ENCODE results near the gene NPW.

NPW gene

DNA sequence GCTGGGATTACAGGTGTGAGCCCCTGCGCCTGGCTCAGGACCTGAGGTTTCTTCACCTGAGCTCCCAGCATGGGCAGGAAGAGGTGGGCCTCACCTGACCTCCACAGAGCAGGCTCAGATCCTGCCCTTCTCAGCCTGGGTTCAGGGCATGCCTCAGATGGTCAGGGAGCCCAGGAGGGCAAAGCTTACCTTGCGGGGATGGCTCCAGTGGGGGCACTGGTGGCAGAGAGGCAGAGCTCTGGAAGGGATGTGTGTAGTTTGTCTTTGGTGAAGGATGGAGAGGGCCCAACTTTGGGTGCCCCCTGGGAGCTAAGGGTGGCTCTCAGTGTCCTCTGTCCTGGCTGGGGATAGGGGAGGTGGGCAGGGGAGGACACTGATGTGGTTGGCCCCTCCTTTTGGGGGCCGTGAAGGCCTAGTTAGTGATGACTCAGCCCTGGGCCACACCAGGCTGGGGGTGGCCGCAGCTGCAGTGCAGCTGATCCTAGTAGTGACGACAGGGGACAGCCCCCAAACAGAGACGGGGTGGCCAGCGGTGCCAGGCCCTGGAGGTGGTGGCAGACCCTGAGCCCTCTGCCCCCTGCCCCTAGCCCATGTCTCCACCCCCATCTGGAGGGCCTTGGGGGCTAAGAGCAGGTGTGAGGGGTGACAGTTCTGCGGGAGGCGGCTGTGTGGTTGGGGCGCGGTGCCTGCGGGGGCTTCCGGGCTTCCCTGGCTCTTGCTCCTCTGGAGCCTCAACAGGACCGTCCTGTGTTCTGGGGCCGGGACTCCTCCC, 12.9 kb downstream of the NPW start:
- TF ChIP-seq RAD21 (IDR thresholded peaks at IDR 0.05; ENCODE audit: low read depth), result no peak
- TF ChIP-seq ZBTB7A (IDR thresholded peaks at IDR 0.05; ENCODE audit: low read depth), result peak; percentile 20; the same call in 1 of the 2 replicates

- TF ChIP-seq FOXM1 (IDR thresholded peaks at IDR 0.05; ENCODE audit: borderline replicate concordance, low read depth), result no peak
- peak; percentile 60 for TF ChIP-seq TEAD4 (IDR thresholded peaks at IDR 0.05)
- TF ChIP-seq, protein P1, sequence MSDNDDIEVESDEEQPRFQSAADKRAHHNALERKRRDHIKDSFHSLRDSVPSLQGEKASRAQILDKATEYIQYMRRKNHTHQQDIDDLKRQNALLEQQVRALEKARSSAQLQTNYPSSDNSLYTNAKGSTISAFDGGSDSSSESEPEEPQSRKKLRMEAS (IDR thresholded peaks at IDR 0.05), result no peak
- TF ChIP-seq TCF12 (IDR thresholded peaks at IDR 0.05; ENCODE audit: low read depth), result no peak
- peak; percentile 12; the same call in 1 of the 2 replicates for TF ChIP-seq NFIC (IDR thresholded peaks at IDR 0.05)
- TF ChIP-seq EGR1 (IDR thresholded peaks at IDR 0.05), result 0 out of 2 replicates have a peak, but pooled peaks have one; percentile 6
- TF ChIP-seq ZBTB7A (IDR thresholded peaks at IDR 0.05; ENCODE audit: low read depth), result peak; percentile 68
- TF ChIP-seq EP300 (IDR thresholded peaks at IDR 0.05; ENCODE audit: borderline replicate concordance), result no peak
- no peak for TF ChIP-seq TAF1 (IDR thresholded peaks at IDR 0.05; ENCODE audit: low read depth)
- TF ChIP-seq REST (IDR thresholded peaks at IDR 0.05; ENCODE audit: low read depth), result no peak
Observed at GRCh38 chr16:2033057-2033908, 13.7 kb downstream of the NPW start.

GRCh38 chr16:2033909-2034695, 14.5 kb downstream of the NPW start:
- TF ChIP-seq ZBTB7A (IDR thresholded peaks at IDR 0.05; ENCODE audit: low read depth), result 0 out of 2 replicates have a peak, but pooled peaks have one; percentile 28

- TF ChIP-seq FOXM1 (IDR thresholded peaks at IDR 0.05; ENCODE audit: borderline replicate concordance, low read depth) (no peak), YY1 (IDR thresholded peaks at IDR 0.05; ENCODE audit: low read depth) (no peak), RAD21 (IDR thresholded peaks at IDR 0.05; ENCODE audit: low read depth) (no peak), TCF12 (IDR thresholded peaks at IDR 0.05; ENCODE audit: low read depth) (no peak), REST (IDR thresholded peaks at IDR 0.05; ENCODE audit: low read depth) (no peak), NFIC (IDR thresholded peaks at IDR 0.05) (no peak), TAF1 (IDR thresholded peaks at IDR 0.05; ENCODE audit: low read depth) (no peak), CREB1 (IDR thresholded peaks at IDR 0.05; ENCODE audit: low read depth) (no peak), ZBTB7A (IDR thresholded peaks at IDR 0.05; ENCODE audit: low read depth) (no peak; the same call in 1 of the 2 replicates), EP300 (IDR thresholded peaks at IDR 0.05; ENCODE audit: borderline replicate concordance) (no peak), EGR1 (IDR thresholded peaks at IDR 0.05) (no peak)
- TF ChIP-seq, protein P2, sequence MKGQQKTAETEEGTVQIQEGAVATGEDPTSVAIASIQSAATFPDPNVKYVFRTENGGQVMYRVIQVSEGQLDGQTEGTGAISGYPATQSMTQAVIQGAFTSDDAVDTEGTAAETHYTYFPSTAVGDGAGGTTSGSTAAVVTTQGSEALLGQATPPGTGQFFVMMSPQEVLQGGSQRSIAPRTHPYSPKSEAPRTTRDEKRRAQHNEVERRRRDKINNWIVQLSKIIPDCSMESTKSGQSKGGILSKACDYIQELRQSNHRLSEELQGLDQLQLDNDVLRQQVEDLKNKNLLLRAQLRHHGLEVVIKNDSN (IDR thresholded peaks at IDR 0.05), result no peak
- TF ChIP-seq, protein P1 (IDR thresholded peaks at IDR 0.05), result no peak
Observed at GRCh38 chr16:2034696-2035430, 15.3 kb downstream of the NPW start.

GRCh38 chr16:2035431-2036199, 16.0 kb downstream of the NPW start:
- TF ChIP-seq CEBPB (IDR thresholded peaks at IDR 0.05) (no peak), EP300 (IDR thresholded peaks at IDR 0.05; ENCODE audit: borderline replicate concordance) (peak; percentile 81), ZBTB7A (IDR thresholded peaks at IDR 0.05; ENCODE audit: low read depth) (peak; percentile 97), NFIC (IDR thresholded peaks at IDR 0.05) (peak; percentile 86), CREB1 (IDR thresholded peaks at IDR 0.05; ENCODE audit: low read depth) (no peak), FOXM1 (IDR thresholded peaks at IDR 0.05; ENCODE audit: borderline replicate concordance, low read depth) (no peak; the same call in 1 of the 2 replicates), TEAD4 (IDR thresholded peaks at IDR 0.05) (peak; percentile 93), EGR1 (IDR thresholded peaks at IDR 0.05) (no peak), TCF12 (IDR thresholded peaks at IDR 0.05; ENCODE audit: low read depth) (peak; percentile 91), YY1 (IDR thresholded peaks at IDR 0.05; ENCODE audit: low read depth) (peak; percentile 89)
- TF ChIP-seq, protein P2 (IDR thresholded peaks at IDR 0.05), result no peak; the same call in 1 of the 2 replicates
- TF ChIP-seq, protein P1 (IDR thresholded peaks at IDR 0.05), result peak; percentile 61
